Right lobe of liver (tissue), 6 donors: ENCODE measurements around the gene SEPTIN8. TPM values are rescaled to one million over a fixed set of nuclear protein-coding genes. Genes with fewer than 3 reads are reported as not detected.
A peak's percentile ranks its signal among the peaks of the same experiment; 100 is the strongest.

ENCODE experiments used
- ATAC-seq, 4 donors: fragments of 200-7000 bp; cut with Tn5 transposase; one replicate each; pipeline ENCODE4 v1.9.1; 2020; ENCODE audit warnings: mild to moderate bottlenecking in 4 of 4, moderate library complexity in 4 of 4
- DNase-seq, 3 donors: peaks; one replicate each; pipeline ENCODE4 v3.0.0-alpha.2; 2020
- H3K27ac ChIP-seq, 3 donors: fragments of 200-600 bp; one replicate each; pipeline ENCODE4 v1.8.0; 2022
- H3K27me3 ChIP-seq, 2 donors: fragments of 200-600 bp; one replicate each; pipeline ENCODE4 v1.8.0; 2022
- H3K36me3 ChIP-seq, 4 donors: fragments of 200-600 bp; sonication (generic) in 1 of 4; one replicate each; pipeline versions ENCODE4 v1.5.1 to v1.8.0; 2017 to 2022; ENCODE audit warnings: control low read depth in 1 of 4
- H3K4me1 ChIP-seq, 4 donors: fragments of 200-600 bp; sonication (generic) in 1 of 4; one replicate each; pipeline versions ENCODE4 v1.5.1 to v1.8.0; 2017 to 2022; ENCODE audit warnings: control low read depth in 1 of 4
- H3K4me3 ChIP-seq, 3 donors: fragments of 200-600 bp; one replicate each; pipeline ENCODE4 v1.8.0; 2022
- H3K9me3 ChIP-seq, 4 donors: fragments of 200-600 bp; sonication (generic) in 1 of 4; one replicate each; pipeline versions ENCODE4 v1.5.1 to v1.8.0; 2017 to 2022; ENCODE audit warnings: control low read depth in 1 of 4
- POLR2A ChIP-seq: fragments of 450-650 bp; IDR thresholded peaks from one replicate; pipeline ENCODE4 v1.6.1; 2017; ENCODE audit warnings: antibody characterized with exemption, mild to moderate bottlenecking
- WGBS: methylation state at CpG from one replicate; pipeline ENCODE4 v1.1.6; 2018; ENCODE audit warnings: low coverage, low lambda C conversion rate; ENCODE audit not compliant: insufficient coverage; ENCODE audit errors: missing lambda C conversion rate; 5-methylcytosine and 5-hydroxymethylcytosine counted together
- intact Hi-C, 2 donors: fragments of 100-400 bp; cut with DNase I; formaldehyde crosslinking; loops; one replicate each; pipeline versions ENCODE4 v1.11.2 to v1.14.1; 2022
- total RNA-seq, 6 experiments: library from RNA; depleted of rRNA in 2 of 6; stranded (reverse); fragments of >200 nt in 2 of 6; fragmentation: NEBNext Ultra II Directional in 3 of 6; extraction: Animal tissue kit (Norgen Biotek cat#: 25700) in 3 of 6; gene quantifications; one replicate each; pipeline versions ENCODE4 v1.1.0 to v1.2.4, GENCODE V29; 2016 to 2023
- TF ChIP-seq, protein P1 (sequence below), 4 donors: fragments of 200-600 bp in 3 of 4; fragments of 450-650 bp in 1 of 4; IDR thresholded peaks; one replicate each; pipeline versions ENCODE4 v1.5.1 to v1.8.0; 2016 to 2022; ENCODE audit warnings: antibody characterized with exemption in 4 of 4, mild to moderate bottlenecking in 2 of 4
- donor health status: DM: no; HTN: yes; CAD: no.
- donor health status: DM: no; HTN: no; CAD: no.
- donor health status: DM: no; HTN: no; CAD: no.
- donor health status: DM: no; HTN: yes; CAD: no.
- donor health status: DM: no; HTN: yes; CAD: no.

The SEPTIN8 gene
- total RNA-seq, 6 experiments from 2014 or later: 8.0 to 15.9 (median 13.3) TPM

GRCh38 chr5:132820162-132820754 lies 43.2 kb upstream of the SEPTIN8 start:
- peak; percentile 88 to 94 (median 92) for ATAC-seq
- peak overlapping the region in 2 of 3 donors; percentile 11 to 40 for H3K27ac ChIP-seq
- H3K27me3 ChIP-seq: no peaks in the 10 kb centered on the region
- H3K4me1 ChIP-seq: peaks cover 0 to 12% (median 0%) of the 10 kb centered on the region in 4 donors
- WGBS: 4% methylated on average over 14 of the region's 15 CpGs
- H3K4me3 ChIP-seq: no peak overlapping the region
- DNase-seq: peak; percentile 92 to 94 (median 93)
- H3K9me3 ChIP-seq: no peaks in the 10 kb centered on the region
- H3K36me3 ChIP-seq: peaks cover 0 to 15% (median 9%) of the 10 kb centered on the region in 4 donors
- intact Hi-C loops: loop anchor here in 1 of 2 donors (10.0 kb wide), 1 partner anchor 65 kb away; no protein-coding TSS in a partner anchor
- TF ChIP-seq, protein P1, sequence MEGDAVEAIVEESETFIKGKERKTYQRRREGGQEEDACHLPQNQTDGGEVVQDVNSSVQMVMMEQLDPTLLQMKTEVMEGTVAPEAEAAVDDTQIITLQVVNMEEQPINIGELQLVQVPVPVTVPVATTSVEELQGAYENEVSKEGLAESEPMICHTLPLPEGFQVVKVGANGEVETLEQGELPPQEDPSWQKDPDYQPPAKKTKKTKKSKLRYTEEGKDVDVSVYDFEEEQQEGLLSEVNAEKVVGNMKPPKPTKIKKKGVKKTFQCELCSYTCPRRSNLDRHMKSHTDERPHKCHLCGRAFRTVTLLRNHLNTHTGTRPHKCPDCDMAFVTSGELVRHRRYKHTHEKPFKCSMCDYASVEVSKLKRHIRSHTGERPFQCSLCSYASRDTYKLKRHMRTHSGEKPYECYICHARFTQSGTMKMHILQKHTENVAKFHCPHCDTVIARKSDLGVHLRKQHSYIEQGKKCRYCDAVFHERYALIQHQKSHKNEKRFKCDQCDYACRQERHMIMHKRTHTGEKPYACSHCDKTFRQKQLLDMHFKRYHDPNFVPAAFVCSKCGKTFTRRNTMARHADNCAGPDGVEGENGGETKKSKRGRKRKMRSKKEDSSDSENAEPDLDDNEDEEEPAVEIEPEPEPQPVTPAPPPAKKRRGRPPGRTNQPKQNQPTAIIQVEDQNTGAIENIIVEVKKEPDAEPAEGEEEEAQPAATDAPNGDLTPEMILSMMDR (IDR thresholded peaks at IDR 0.05): peak; percentile 93 to 96 (median 96)
- peak; percentile 7 for TF ChIP-seq POLR2A

DNA sequence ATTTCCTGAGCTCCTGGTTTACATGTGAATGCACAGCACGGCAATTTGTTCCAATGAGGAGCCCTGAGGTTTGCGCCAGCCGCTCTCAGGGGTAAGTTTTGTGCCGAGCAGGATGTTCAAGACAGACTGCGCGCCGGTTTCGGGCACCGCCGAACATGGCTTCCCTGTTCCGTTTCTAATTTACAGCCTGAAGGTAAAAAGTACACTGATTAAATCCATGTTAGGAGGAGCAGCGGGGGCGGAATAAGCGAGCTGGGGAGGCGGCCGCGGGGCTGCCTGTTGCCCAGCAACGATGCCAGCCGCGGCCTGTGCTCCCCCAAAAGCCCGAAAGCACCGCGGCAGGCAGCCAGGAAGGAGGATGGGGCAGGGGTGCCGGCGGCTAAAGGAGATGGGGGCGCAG lies 42.4 kb upstream of the SEPTIN8 start:
- DNase-seq (no peak), ATAC-seq (no peak)
- Histone ChIP-seq H3K4me3 (no peak overlapping the region), H3K36me3 (peaks cover 0 to 7% (median 5%) of the 10 kb centered on the region in 4 donors), H3K27ac (peak overlapping the region in 2 of 3 donors; percentile 11 to 40), H3K4me1 (peaks cover 0 to 12% (median 0%) of the 10 kb centered on the region in 4 donors), H3K9me3 (no peaks in the 10 kb centered on the region), H3K27me3 (no peaks in the 10 kb centered on the region)
- 52% methylated on average over 20 of the region's 26 CpGs for WGBS
- intact Hi-C loops: loop anchor here in 1 of 2 donors (10.0 kb wide), 1 partner anchor 65 kb away; no protein-coding TSS in a partner anchor
- TF ChIP-seq POLR2A: no peak
- TF ChIP-seq, protein P1 (IDR thresholded peaks at IDR 0.05): no peak

GRCh38 chr5:132817011-132817410 lies 40.0 kb upstream of the SEPTIN8 start:
- no peaks in the 10 kb centered on the region for H3K9me3 ChIP-seq
- no peaks in the 10 kb centered on the region for H3K36me3 ChIP-seq
- no peaks in the 10 kb centered on the region for H3K27me3 ChIP-seq
- 14% methylated on average over 1 of the region's 1 CpG for WGBS
- no peak for ATAC-seq
- intact Hi-C loops: loop anchor here in 1 of 2 donors (10.0 kb wide), 1 partner anchor 62 kb away; no protein-coding TSS in a partner anchor
- DNase-seq: no peak
- peaks cover 0 to 5% (median 0%) of the 10 kb centered on the region in 4 donors for H3K4me1 ChIP-seq
- TF ChIP-seq POLR2A: no peak
- TF ChIP-seq, protein P1 (IDR thresholded peaks at IDR 0.05): no peak
- H3K27ac ChIP-seq: no peak overlapping the region
- no peak overlapping the region for H3K4me3 ChIP-seq

DNA sequence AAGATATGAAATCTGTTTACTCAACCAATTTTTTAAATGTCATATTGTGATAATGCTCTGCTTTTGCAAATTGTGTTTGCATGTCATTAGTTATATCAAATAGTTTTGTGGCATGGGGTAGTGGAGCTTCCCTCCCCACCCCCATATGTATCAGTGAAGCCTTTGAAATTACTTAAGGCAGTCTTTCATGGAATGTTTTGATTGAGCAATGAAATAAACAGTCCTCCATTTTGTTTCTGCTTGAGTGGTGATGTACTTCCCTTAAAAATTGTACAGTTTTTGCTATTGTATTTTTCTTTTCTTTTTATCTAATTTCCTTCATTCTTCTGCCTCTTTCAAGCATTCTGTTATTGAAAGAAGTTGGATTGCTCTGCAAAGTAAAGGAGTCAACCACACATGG lies 39.5 kb upstream of the SEPTIN8 start:
- Histone ChIP-seq H3K9me3 (no peaks in the 10 kb centered on the region), H3K36me3 (no peaks in the 10 kb centered on the region), H3K4me3 (no peak overlapping the region), H3K4me1 (peaks cover 0 to 5% (median 0%) of the 10 kb centered on the region in 4 donors), H3K27ac (no peak overlapping the region), H3K27me3 (no peaks in the 10 kb centered on the region)
- no peak for ATAC-seq
- DNase-seq: no peak
- intact Hi-C loops: loop anchor here in 1 of 2 donors (10.0 kb wide), 1 partner anchor 62 kb away; no protein-coding TSS in a partner anchor
- no peak for TF ChIP-seq POLR2A
- TF ChIP-seq, protein P1 (IDR thresholded peaks at IDR 0.05): no peak
